ENCODE data around the gene HCFC1R1. TPM values are rescaled to one million over a fixed set of nuclear protein-coding genes. Genes with fewer than 3 reads are reported as not detected.

HCFC1R1 gene
- total and polyA plus RNA-seq, 2 of the 8 experiments (the other 6 are each of a cell fraction or from before 2014, with no cell fraction given), result 72.7 to 138 TPM

GRCh38 chr16:3051009-3051408 lies 27.3 kb upstream of the HCFC1R1 start:
- CTCF ChIA-PET (ENCODE audit: partially characterized antibody), result interaction anchor here (0.9 to 7.4 kb wide), 5 partner anchors 9 to 26 kb away, joined by 3 to 117 read pairs (median 7); no protein-coding TSS in a partner anchor
- no peak overlapping the region for H3K4me3 ChIP-seq (ENCODE audit: extremely low read depth in 1 of 4, insufficient read depth in 2 of 4, low read depth in 3 of 4, low read length in 4 of 4)
- no peak overlapping the region for H4K91ac ChIP-seq (replicated peaks; ENCODE audit: insufficient read length, low read length)
- peaks cover 0 to 7% (median 4%) of the 10 kb centered on the region in 4 experiments; a peak in 3 of 7 replicates for H3K4me1 ChIP-seq (replicated peaks in 1 of 4; ENCODE audit: control insufficient read depth in 3 of 4, insufficient read depth in 4 of 4, low read length in 3 of 4)
- TF ChIP-seq SP1 (IDR thresholded peaks at IDR 0.05; ENCODE audit: low read depth, low read length), result no peak
- FAIRE-seq, result no peak
- no peak overlapping the region for H3K14ac ChIP-seq (ENCODE audit: insufficient read length)
- H4K20me1 ChIP-seq (replicated peaks in 1 of 2; ENCODE audit: control insufficient read depth in 1 of 2, insufficient read depth in 2 of 2, low read length in 2 of 2), result peaks cover 0 to 18% of the 10 kb centered on the region in 2 experiments
- H2BK20ac ChIP-seq (ENCODE audit: low read length), result no peak overlapping the region
- no peak overlapping the region for H4K5ac ChIP-seq (ENCODE audit: insufficient read length, low read depth, low read length)
- H3K9ac ChIP-seq (replicated peaks in 1 of 4; ENCODE audit: extremely low read depth in 1 of 4, low read depth in 3 of 4, low read length in 3 of 4), result no peak overlapping the region
- no peaks in the 10 kb centered on the region for H3K9me3 ChIP-seq (ENCODE audit: insufficient read depth in 2 of 2, low read depth in 1 of 2, low read length in 1 of 2)
- 86 to 100% methylated on average over 1 to 4 of the region's 4 CpGs for WGBS, 2 experiments (ENCODE audit: extremely low coverage in 1 of 2, insufficient coverage in 1 of 2, insufficient read length in 1 of 2, insufficient replicate concordance in 2 of 2, low coverage in 1 of 2, low lambda C conversion rate in 2 of 2, missing lambda C conversion rate in 1 of 2)
- POLR2A ChIA-PET (ENCODE audit: partially characterized antibody), result interaction anchor here (0.7 to 6.1 kb wide), 10 partner anchors 13 to 81 kb away, joined by 3 to 94 read pairs (median 4); partner anchors contain the start of genes BICDL2, HCFC1R1, PAQR4 and THOC6
- no peaks in the 10 kb centered on the region for H3K79me1 ChIP-seq (ENCODE audit: low read depth, low read length)
- no peak overlapping the region for H2BK12ac ChIP-seq (ENCODE audit: low read depth, low read length)
- no peak overlapping the region for H2AFZ ChIP-seq (ENCODE audit: low read length)
- H2BK15ac ChIP-seq (ENCODE audit: low read length), result no peak overlapping the region
- no peak overlapping the region for H3K56ac ChIP-seq (replicated peaks; ENCODE audit: insufficient read length, low read depth, low read length)
- H2BK120ac ChIP-seq (replicated peaks; ENCODE audit: low read depth, low read length), result no peak overlapping the region
- H2BK5ac ChIP-seq (ENCODE audit: low read depth, low read length), result no peak overlapping the region
- H3K23ac ChIP-seq (ENCODE audit: insufficient read length), result no peak overlapping the region
- H3K23me2 ChIP-seq (ENCODE audit: low read depth, low read length), result peaks cover 6% of the 10 kb centered on the region; the same call in 1 of the 2 replicates
- H3K27ac ChIP-seq (ENCODE audit: low read depth, low read length), result no peak overlapping the region
- H3K36me3 ChIP-seq (ENCODE audit: control insufficient read depth in 2 of 4, insufficient read depth in 4 of 4, low read length in 3 of 4), result no peaks in the 10 kb centered on the region; a peak in 1 of 8 replicates
- H4K8ac ChIP-seq (ENCODE audit: extremely low read depth, insufficient read depth, low read length), result no peak overlapping the region
- DNase-seq (ENCODE audit: low read depth in 1 of 2, low spot score in 2 of 2), result no peak
- no peak overlapping the region for H3K4ac ChIP-seq (replicated peaks; ENCODE audit: insufficient read length, low read depth, low read length)
- H3K4me2 ChIP-seq (ENCODE audit: insufficient read depth in 1 of 2, low read depth in 2 of 2, low read length in 2 of 2), result no peak overlapping the region
- no peak overlapping the region for H3K18ac ChIP-seq (ENCODE audit: extremely low read depth, low read length)
- peaks cover 0 to 8% (median 3%) of the 10 kb centered on the region in 4 experiments; a peak in 6 of 7 replicates for H3K27me3 ChIP-seq (replicated peaks in 1 of 4; ENCODE audit: control insufficient read depth in 3 of 4, extremely low read depth in 1 of 4, insufficient read depth in 3 of 4, low read length in 3 of 4)
- no peaks in the 10 kb centered on the region for H3K79me2 ChIP-seq (ENCODE audit: control insufficient read depth in 1 of 2, insufficient read depth in 2 of 2, low read length in 2 of 2)
- H2AK5ac ChIP-seq (ENCODE audit: low read depth, low read length), result no peak overlapping the region

Data from H1 (cell line).